Neural progenitor cell (in vitro differentiated cells): ENCODE measurements around the gene C18orf63. TPM values are rescaled to one million over a fixed set of nuclear protein-coding genes. Genes with fewer than 3 reads are reported as not detected.

ENCODE experiments used
- DNase-seq: peaks from one replicate; pipeline ENCODE4 v3.0.0-alpha.2; 2016; ENCODE audit warnings: low spot score
- H2AFZ ChIP-seq: fragments of 200-600 bp; sonication (generic); replicated peaks from 2 replicates; pipeline ENCODE4 v1.6.1; 2016; ENCODE audit warnings: antibody characterized with exemption
- H3F3A ChIP-seq: fragments of 200-600 bp; sonication (generic); 2 replicates; pipeline ENCODE4 v1.6.1; 2016; ENCODE audit warnings: antibody characterized with exemption, low read depth
- H3K27ac ChIP-seq: fragments of 200-600 bp; sonication (generic); 2 replicates; pipeline ENCODE4 v1.5.1; 2016; ENCODE audit warnings: mild to moderate bottlenecking
- H3K27me3 ChIP-seq: fragments of 200-600 bp; sonication (generic); 2 replicates; pipeline ENCODE4 v1.6.1; 2016; ENCODE audit warnings: mild to moderate bottlenecking, moderate library complexity
- H3K36me3 ChIP-seq: fragments of 200-600 bp; sonication (generic); 2 replicates; pipeline ENCODE4 v1.5.1; 2016
- H3K4me1 ChIP-seq: fragments of 200-600 bp; sonication (generic); 2 replicates; pipeline ENCODE4 v1.6.1; 2016; ENCODE audit warnings: mixed run types
- H3K4me2 ChIP-seq: fragments of 200-600 bp; sonication (generic); 2 replicates; pipeline ENCODE4 v1.6.1; 2016
- H3K4me3 ChIP-seq: fragments of 200-600 bp; sonication (generic); 2 replicates; pipeline ENCODE4 v1.5.1; 2016
- H3K79me2 ChIP-seq: fragments of 200-600 bp; sonication (generic); 2 replicates; pipeline ENCODE4 v1.6.1; 2016; ENCODE audit warnings: low read depth
- H3K9ac ChIP-seq: fragments of 200-600 bp; sonication (generic); 2 replicates; pipeline ENCODE4 v1.6.1; 2016
- H3K9me3 ChIP-seq: fragments of 200-600 bp; sonication (generic); 2 replicates; pipeline ENCODE4 v1.5.1; 2016; ENCODE audit warnings: low read depth
- H4K20me1 ChIP-seq: fragments of 200-600 bp; sonication (generic); 2 replicates; pipeline ENCODE4 v1.6.1; 2016; ENCODE audit warnings: low read depth
- H3K27ac Mint-ChIP-seq: 3 replicates; pipeline ENCODE4 v1.8.0; 2021; ENCODE audit warnings: mixed read lengths
- H3K27me3 Mint-ChIP-seq: 2 replicates; pipeline ENCODE4 v1.8.0; 2022; ENCODE audit warnings: low read depth, mild to moderate bottlenecking, inconsistent platforms, moderate library complexity, mixed read lengths; ENCODE audit not compliant: insufficient read depth
- H3K36me3 Mint-ChIP-seq: 3 replicates; pipeline ENCODE4 v1.8.0; 2021; ENCODE audit warnings: mixed read lengths
- H3K4me1 Mint-ChIP-seq: 3 replicates; pipeline ENCODE4 v1.8.0; 2021; ENCODE audit warnings: mixed read lengths
- H3K4me3 Mint-ChIP-seq: 3 replicates; pipeline ENCODE4 v1.8.0; 2021; ENCODE audit warnings: mild to moderate bottlenecking, moderate library complexity, mixed read lengths
- H3K9me3 Mint-ChIP-seq: 3 replicates; pipeline ENCODE4 v1.8.0; 2020; ENCODE audit warnings: mixed read lengths
- CTCF ChIP-seq: fragments of 200-600 bp; sonication (generic); IDR thresholded peaks from 2 replicates; pipeline ENCODE4 v1.5.1; 2017; ENCODE audit warnings: antibody characterized with exemption, mild to moderate bottlenecking
- EZH2 ChIP-seq: fragments of 200-600 bp; sonication (generic); IDR thresholded peaks from 2 replicates; pipeline ENCODE4 v1.6.1; 2017; ENCODE audit warnings: antibody characterized with exemption, mild to moderate bottlenecking, moderate library complexity
- EZH2phosphoT487 ChIP-seq: fragments of 200-600 bp; sonication (generic); IDR thresholded peaks from 2 replicates; pipeline ENCODE4 v1.6.1; 2017; ENCODE audit warnings: antibody characterized with exemption
- total RNA-seq: library from RNA; depleted of rRNA; stranded (reverse); fragments of >200 nt; gene quantifications from 2 replicates; pipeline ENCODE4 v1.2.3, GENCODE V29; 2015; ENCODE audit warnings: low replicate concordance

C18orf63 gene
- total RNA-seq, 1 donor from 2014 or later = not detected

DNA sequence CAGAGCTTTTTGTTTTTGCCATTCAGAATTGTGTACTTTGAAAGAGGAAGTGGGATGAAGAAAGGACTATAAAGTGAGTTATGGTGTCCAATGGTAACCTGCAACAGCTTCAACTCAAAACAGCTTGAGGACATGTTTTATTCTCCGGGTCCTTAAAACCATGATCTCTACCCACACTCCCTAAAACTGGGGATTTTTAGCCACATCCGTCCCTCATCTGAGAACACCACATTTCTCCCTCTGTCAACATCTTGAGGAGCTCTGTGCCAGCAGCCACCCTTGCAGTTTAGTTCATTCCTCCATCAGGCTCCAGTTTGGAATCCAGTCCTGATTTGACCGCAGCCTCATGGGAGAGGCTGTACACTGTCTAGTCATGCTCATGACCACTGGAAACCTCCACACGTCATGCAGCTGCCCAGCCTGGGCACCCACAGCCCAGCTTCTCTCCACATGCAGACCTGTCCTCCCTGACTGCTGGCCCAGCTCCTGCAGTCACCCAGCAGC lies 62.6 kb downstream of the C18orf63 start:
- no peak overlapping the region for H3K4me2 ChIP-seq
- H4K20me1 ChIP-seq = no peaks in the 10 kb centered on the region
- H3K4me3 ChIP-seq = no peak overlapping the region
- H3K27me3 ChIP-seq = no peaks in the 10 kb centered on the region
- no peaks in the 10 kb centered on the region for H3K9me3 ChIP-seq
- H3K4me1 Mint-ChIP-seq = no peaks in the 10 kb centered on the region
- no peaks in the 10 kb centered on the region for H3K36me3 Mint-ChIP-seq
- DNase-seq = no peak
- TF ChIP-seq EZH2 (no peak), EZH2phosphoT487 (no peak), CTCF (no peak)
- no peak overlapping the region for H3K4me3 Mint-ChIP-seq
- H3K27ac Mint-ChIP-seq = no peak overlapping the region
- H3K4me1 ChIP-seq = no peaks in the 10 kb centered on the region
- no peaks in the 10 kb centered on the region for H3K36me3 ChIP-seq
- H3K9me3 Mint-ChIP-seq = peaks cover 10% of the 10 kb centered on the region
- peaks cover 2% of the 10 kb centered on the region for H3K27me3 Mint-ChIP-seq
- H3F3A ChIP-seq = peaks cover under 1% of the 10 kb centered on the region
- no peak overlapping the region for H3K27ac ChIP-seq
- no peak overlapping the region for H2AFZ ChIP-seq
- no peaks in the 10 kb centered on the region for H3K79me2 ChIP-seq
- H3K9ac ChIP-seq = no peak overlapping the region

DNA sequence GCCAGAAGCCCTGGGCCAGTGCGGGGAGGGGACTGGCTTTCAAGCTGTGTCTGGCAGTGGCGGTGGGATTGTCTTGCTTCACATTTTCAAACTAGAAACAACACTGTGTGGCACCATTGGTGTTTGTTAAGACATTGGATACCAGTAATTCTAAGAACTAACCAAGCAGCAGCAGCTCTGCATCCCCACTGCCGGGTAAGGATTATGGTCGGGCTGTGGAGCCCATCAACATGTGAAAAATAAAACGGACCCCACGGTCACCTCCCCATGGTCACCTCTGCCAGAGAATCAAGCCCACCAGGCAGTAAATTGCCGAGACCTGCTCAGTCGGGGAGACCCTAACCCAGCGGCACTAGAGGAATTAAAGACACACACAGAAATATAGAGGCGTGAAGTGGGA lies 65.3 kb downstream of the C18orf63 start:
- no peak for DNase-seq
- Mint-ChIP-seq H3K36me3 (no peaks in the 10 kb centered on the region), H3K27me3 (peaks cover 6% of the 10 kb centered on the region), H3K27ac (no peak overlapping the region), H3K9me3 (peaks cover 10% of the 10 kb centered on the region), H3K4me3 (no peak overlapping the region), H3K4me1 (peaks cover 4% of the 10 kb centered on the region)
- Histone ChIP-seq H3K27me3 (no peaks in the 10 kb centered on the region), H2AFZ (no peak overlapping the region), H3K36me3 (no peaks in the 10 kb centered on the region), H3K9me3 (no peaks in the 10 kb centered on the region), H4K20me1 (no peaks in the 10 kb centered on the region), H3K9ac (no peak overlapping the region), H3F3A (peaks cover 6% of the 10 kb centered on the region), H3K27ac (no peak overlapping the region), H3K4me1 (peaks cover 4% of the 10 kb centered on the region), H3K4me2 (no peak overlapping the region), H3K4me3 (no peak overlapping the region), H3K79me2 (no peaks in the 10 kb centered on the region)
- TF ChIP-seq EZH2 (no peak), EZH2phosphoT487 (no peak), CTCF (no peak)

DNA sequence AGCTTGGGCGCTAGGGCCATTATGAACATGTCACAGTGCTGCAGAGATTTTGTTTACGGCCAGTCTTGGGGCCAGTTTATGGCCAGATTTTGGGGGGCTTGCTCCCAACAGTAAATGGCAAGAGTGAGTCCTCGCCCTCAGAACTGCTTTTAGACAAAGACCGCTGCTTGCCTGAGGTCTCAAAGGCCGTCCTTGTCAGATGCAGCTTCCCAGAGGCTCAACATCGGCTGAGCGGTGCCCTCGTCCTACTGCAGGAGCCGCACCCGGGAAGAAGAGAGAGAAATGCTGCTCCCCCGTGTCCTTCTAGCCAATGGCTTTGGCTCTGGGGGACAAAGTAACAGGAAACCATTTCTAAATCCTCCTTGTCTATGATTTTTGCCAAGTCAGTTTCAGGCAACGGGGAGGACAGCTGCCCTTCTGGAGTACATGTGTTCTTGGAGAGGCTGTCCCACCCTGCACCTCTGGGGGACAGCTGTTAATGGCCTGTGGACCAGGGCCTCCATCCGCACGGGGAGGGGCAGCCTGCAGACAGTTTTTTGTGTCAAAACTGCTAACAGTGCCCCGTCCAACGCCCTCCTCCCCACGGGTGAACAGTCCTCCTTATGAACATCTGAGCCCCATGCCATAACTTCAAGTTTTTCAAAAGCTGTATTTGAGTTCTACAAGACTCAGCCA lies 66.1 kb downstream of the C18orf63 start:
- no peak for DNase-seq
- Mint-ChIP-seq H3K9me3 (peaks cover 10% of the 10 kb centered on the region), H3K27ac (no peak overlapping the region)

More for the DNA sequence above, 66.1 kb downstream of the C18orf63 start:
- Histone ChIP-seq H3K27me3 (no peaks in the 10 kb centered on the region), H3K27ac (no peak overlapping the region), H4K20me1 (no peaks in the 10 kb centered on the region), H2AFZ (no peak overlapping the region), H3K4me2 (no peak overlapping the region), H3K36me3 (no peaks in the 10 kb centered on the region), H3K9me3 (no peaks in the 10 kb centered on the region), H3K9ac (no peak overlapping the region), H3K4me1 (peaks cover 9% of the 10 kb centered on the region), H3K79me2 (no peaks in the 10 kb centered on the region), H3K4me3 (no peak overlapping the region), H3F3A (peaks cover 6% of the 10 kb centered on the region)
- TF ChIP-seq EZH2phosphoT487 (no peak), CTCF (no peak), EZH2 (no peak)
- Mint-ChIP-seq H3K36me3 (no peaks in the 10 kb centered on the region), H3K27me3 (peaks cover 6% of the 10 kb centered on the region), H3K4me1 (peaks cover 4% of the 10 kb centered on the region), H3K4me3 (no peak overlapping the region)
